Measurements from ENCODE around the gene VSTM1.
"Not testable (repeated sequence)": the region's sequence is repeated elsewhere in the genome, so short reads cannot be mapped to it uniquely, and the experiment has no call there.

VSTM1 gene

GRCh38 chr19:54069470-54069869 is 5.8 kb upstream of the VSTM1 start:
- DNase-seq = no peak

- no peak for DNase-seq
Observed at GRCh38 chr19:54062643-54063042, 1.1 kb downstream of the VSTM1 start.

GRCh38 chr19:54047616-54048015 is 16.1 kb downstream of the VSTM1 start:
- DNase-seq = no peak

GRCh38 chr19:54045771-54046170 is 17.9 kb downstream of the VSTM1 start:
- DNase-seq = no peak

- DNase-seq = no peak
Observed at GRCh38 chr19:54042989-54043388, 20.7 kb downstream of the VSTM1 start.

- DNase-seq = no peak
Observed at GRCh38 chr19:54041969-54042606, 21.6 kb downstream of the VSTM1 start.

- no peak for DNase-seq
Observed at GRCh38 chr19:54040003-54040402, 23.7 kb downstream of the VSTM1 start.

GRCh38 chr19:54036542-54036941 is 27.2 kb downstream of the VSTM1 start:
- not testable (repeated sequence) for DNase-seq

GRCh38 chr19:54035215-54036178 is 28.2 kb downstream of the VSTM1 start:
- no peak for DNase-seq

GRCh38 chr19:54030895-54031586 is 32.7 kb downstream of the VSTM1 start:
- DNase-seq = no peak

- peak; percentile 6 to 12 for DNase-seq
Observed at GRCh38 chr19:54029930-54030490, 33.7 kb downstream of the VSTM1 start.

GRCh38 chr19:54029301-54029700 is 34.4 kb downstream of the VSTM1 start:
- DNase-seq = no peak

GRCh38 chr19:54026656-54027055 is 37.0 kb downstream of the VSTM1 start:
- DNase-seq = no peak

GRCh38 chr19:54024660-54025059 is 39.0 kb downstream of the VSTM1 start:
- DNase-seq = no peak

GRCh38 chr19:54023191-54023590 is 40.5 kb downstream of the VSTM1 start:
- DNase-seq = no peak

GRCh38 chr19:54021932-54022331 is 41.8 kb downstream of the VSTM1 start:
- DNase-seq = no peak

GRCh38 chr19:54021363-54021762 is 42.3 kb downstream of the VSTM1 start:
- no peak for DNase-seq

- DNase-seq = no peak
Observed at GRCh38 chr19:54017261-54017660, 46.4 kb downstream of the VSTM1 start.

- DNase-seq = no peak
Observed at GRCh38 chr19:54014920-54015560, 48.7 kb downstream of the VSTM1 start.

- no peak for DNase-seq
Observed at GRCh38 chr19:54013866-54014265, 49.8 kb downstream of the VSTM1 start.

GRCh38 chr19:54011507-54012211 is 52.0 kb downstream of the VSTM1 start:
- no peak for DNase-seq

- DNase-seq = no peak
Observed at GRCh38 chr19:54010474-54010873, 53.2 kb downstream of the VSTM1 start.

All from NCI-H2081 (cell line).